GF-D8 (cell line): Measurements from ENCODE around the gene CAMTA2.
"Not testable (repeated sequence)": the region's sequence is repeated elsewhere in the genome, so short reads cannot be mapped to it uniquely, and the experiment has no call there.

Experiments
- DNase-seq: peaks from one replicate; lab custom pipeline; 2025; lab: John Stamatoyannopoulos, UW

The CAMTA2 gene

GRCh38 chr17:4986951-4987766 lies at the start of gene CAMTA2:
Gene CAMTA2, minus strand, starts transcription at chr17:4987675. Its CDS starts 1,453 bp downstream, at chr17:4986222.
- DNase-seq: peak; percentile 30

GRCh38 chr17:5035315-5035714 lies 47.8 kb upstream of the CAMTA2 start, which contains the start of gene SLC52A1:
Gene SLC52A1, minus strand, starts transcription at chr17:5035426. Its CDS starts 820 bp downstream, at chr17:5034606.
- no peak for DNase-seq

- DNase-seq: no peak
Measured at GRCh38 chr17:5034651-5035050, 47.2 kb upstream of the CAMTA2 start.

- DNase-seq: no peak
Measured at GRCh38 chr17:5034063-5034462, 46.6 kb upstream of the CAMTA2 start.

DNA sequence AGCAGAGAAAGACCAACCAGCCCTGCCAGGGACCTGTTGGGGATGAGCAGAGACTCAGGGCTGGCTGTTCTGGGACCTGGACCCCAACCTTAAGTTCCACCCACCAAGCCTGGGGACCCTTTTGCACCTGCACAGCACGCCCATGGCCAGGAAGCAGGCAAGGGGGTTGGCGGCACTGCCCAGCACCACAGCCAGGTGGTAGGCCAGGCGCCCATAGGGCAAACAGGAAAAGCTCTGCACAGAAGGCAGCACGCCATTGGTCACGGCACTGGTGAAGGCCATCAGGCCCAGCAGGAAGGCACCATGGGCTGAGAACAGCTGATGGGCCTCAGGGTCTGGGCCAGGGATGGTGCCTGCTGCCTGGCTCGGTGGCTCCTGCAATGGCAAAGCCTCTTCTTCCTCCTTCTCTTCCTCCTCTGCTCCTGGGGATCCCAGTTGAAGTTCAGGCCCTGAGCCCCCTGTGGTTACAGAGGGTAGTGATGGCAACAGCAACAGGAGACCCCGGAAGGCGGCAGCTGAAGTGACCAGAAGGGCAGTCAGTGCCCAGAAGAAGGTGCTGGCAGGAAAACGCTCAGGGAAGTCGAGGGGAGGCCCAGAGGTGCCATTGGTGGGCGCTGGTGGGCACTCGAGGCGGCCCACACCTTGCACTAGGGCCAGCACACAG lies 46.0 kb upstream of the CAMTA2 start:
- no peak for DNase-seq

- DNase-seq: no peak
Measured at GRCh38 chr17:5032865-5033264, 45.4 kb upstream of the CAMTA2 start.

DNA sequence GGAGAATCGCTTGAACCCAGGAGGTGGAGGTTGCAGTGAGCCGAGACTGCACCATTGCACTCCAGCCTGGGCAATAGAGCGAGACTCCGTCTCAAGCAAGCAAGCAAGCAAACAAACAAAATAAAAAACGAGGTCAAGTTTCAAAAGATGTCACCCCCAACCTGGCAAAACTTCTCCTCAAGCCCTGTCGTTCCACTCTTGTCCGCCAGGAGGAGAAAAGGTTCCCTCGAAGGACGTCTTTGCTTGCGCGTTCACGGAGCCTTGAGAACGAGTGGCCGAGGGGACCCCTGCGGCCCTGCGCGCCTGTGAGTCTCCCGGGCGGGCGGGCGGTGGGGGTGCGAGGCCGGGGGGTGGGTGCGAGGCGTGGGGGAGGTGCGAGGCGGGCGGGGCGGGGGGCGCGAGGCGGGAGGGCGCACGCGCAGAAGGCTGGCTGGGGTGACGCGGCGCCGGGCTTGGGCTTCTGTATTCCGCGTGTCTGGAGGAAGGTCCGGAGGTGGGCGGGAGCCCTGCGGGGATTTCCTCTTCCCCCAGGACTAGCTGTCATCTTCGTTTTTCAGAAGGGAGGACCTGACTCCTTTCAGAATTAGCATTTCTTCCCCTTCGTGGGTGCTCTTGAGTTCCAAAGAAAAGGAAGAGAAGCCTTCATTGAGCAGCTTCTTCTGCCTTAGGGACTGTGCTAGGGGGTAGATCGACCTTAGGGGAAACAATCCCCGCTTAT lies 44.0 kb upstream of the CAMTA2 start:
- peak; percentile 57 for DNase-seq

DNA sequence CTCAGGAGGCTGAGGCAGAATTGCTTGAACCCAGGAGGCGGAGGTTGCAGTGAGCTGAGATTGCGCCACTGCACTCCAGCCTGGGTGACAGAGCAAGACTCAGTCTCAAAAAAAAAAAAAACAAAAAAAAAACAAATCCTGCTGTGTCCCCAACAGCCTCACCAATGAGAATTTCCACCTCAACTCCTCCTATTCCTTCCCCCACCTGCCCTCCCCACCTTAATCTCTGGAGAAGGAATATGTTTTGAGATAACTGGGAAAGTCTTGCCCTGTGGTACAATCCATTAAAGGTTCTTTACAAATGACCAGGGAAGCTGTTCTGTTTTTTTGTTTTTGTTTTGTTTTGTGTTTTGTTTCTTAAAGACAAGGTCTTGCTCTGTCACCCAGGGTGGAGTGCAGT lies 42.7 kb upstream of the CAMTA2 start:
- not testable (repeated sequence) for DNase-seq

DNA sequence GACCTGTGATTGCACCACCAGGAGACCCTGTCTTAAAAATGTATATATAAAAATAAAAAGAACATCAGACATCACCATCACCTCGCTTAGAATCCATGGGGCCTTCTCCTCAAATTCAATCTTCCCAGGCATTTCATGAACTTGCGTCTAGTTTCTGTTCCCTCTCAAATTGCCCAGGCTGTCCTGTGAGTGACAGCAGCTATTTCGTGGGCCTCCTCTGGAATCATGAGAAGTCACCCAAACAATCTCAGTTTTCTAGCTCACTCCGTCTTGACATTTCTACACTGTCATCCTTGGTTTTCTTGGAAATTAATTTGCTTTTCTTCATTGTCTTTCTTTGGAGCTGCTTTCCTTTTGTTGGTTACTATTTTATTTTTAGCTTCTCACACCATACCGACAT lies 40.4 kb upstream of the CAMTA2 start:
- DNase-seq: no peak

DNA sequence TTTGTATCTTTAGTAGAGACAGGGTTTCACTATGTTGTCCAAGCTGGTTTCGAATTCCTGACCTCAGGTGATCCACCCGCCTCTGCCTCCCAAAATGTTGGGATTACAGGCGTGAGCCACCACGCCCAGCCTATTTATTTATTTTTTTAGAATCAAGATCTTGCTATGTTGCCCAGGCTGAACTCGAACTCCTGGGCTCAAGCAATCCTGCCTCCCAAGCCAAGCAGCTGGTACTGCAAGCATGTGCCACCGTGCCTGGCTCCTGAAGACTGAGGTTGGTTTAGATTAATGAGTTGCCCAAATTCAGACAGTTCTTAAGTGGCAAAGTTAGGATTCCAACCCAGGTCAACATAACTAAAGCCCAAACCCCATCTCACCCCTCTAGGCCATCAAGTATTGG lies 39.8 kb upstream of the CAMTA2 start:
- no peak for DNase-seq

GRCh38 chr17:5024604-5025003 lies 37.1 kb upstream of the CAMTA2 start:
- DNase-seq: no peak

DNA sequence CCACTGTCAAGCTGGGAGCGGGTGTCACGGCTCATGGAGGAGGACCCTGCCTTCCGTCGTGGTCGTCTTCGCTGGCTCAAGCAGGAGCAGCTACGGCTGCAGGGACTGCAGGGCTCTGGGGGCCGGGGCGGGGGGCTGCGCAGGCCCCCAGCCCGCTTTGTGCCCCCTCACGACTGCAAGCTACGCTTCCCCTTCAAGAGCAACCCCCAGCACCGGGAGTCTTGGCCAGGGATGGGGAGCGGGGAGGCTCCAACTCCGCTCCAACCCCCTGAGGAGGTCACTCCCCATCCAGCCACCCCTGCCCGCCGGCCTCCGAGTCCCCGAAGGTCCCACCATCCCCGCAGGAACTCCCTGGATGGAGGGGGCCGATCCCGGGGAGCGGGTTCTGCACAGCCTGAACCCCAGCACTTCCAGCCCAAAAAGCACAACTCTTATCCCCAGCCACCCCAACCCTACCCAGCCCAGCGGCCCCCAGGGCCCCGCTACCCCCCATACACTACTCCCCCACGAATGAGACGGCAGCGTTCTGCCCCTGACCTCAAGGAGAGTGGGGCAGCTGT lies 36.2 kb upstream of the CAMTA2 start:
- DNase-seq: no peak

DNA sequence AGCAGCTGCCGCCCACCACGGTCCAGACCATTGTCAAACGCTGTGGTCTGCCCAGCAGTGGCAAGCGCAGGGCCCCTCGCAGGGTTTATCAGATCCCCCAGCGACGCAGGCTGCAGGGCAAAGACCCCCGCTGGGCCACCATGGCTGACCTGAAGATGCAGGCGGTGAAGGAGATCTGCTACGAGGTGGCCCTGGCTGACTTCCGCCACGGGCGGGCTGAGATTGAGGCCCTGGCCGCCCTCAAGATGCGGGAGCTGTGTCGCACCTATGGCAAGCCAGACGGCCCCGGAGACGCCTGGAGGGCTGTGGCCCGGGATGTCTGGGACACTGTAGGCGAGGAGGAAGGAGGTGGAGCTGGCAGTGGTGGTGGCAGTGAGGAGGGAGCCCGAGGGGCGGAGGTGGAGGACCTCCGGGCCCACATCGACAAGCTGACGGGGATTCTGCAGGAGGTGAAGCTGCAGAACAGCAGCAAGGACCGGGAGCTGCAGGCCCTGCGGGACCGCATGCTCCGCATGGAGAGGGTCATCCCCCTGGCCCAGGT lies 34.8 kb upstream of the CAMTA2 start:
- no peak for DNase-seq

- no peak for DNase-seq
Measured at GRCh38 chr17:5020502-5021023, 33.1 kb upstream of the CAMTA2 start.

DNA sequence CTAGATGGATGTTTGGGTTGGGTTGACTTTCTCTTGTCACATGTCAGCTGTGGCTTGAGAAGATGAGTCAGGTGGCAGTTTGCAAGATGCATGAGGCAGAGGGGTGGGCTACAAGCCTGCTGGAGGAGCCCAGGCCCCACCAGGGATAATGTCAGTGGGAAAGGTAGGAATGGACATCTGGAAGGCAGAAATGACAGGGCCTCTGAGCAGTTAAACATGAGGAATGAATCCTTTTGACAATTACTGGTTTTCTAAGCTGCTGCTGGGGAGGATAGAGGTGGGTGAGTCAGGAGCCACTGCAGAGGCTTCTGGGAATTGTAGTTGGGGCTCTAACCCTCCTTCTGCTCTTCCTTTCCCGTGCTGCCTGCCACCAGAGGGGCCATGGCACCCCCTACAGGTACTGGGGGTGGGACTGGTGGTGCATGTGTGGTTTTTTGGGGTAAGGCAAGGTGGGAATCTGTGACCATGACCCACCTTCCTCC lies 32.0 kb upstream of the CAMTA2 start:
- DNase-seq: no peak

DNA sequence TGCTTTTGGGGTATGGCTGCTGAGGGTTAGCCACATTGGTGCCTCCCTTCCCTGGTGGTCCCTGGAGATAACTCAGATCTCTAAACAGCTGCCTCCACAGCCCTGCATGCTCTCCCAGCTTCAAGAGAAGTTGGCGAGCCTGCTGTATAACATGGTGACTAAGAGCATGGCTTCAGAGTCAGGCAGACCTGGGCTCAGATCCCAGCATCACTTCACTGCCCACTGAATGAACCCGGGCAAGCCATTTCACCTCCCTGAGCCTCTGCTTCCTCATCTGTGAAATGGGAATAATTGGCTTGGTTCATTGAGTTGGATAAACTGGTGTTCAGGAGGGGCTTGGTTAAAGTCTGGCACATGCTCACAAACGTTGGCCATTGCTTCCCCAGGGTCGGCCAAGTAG lies 26.9 kb upstream of the CAMTA2 start:
- DNase-seq: no peak

DNA sequence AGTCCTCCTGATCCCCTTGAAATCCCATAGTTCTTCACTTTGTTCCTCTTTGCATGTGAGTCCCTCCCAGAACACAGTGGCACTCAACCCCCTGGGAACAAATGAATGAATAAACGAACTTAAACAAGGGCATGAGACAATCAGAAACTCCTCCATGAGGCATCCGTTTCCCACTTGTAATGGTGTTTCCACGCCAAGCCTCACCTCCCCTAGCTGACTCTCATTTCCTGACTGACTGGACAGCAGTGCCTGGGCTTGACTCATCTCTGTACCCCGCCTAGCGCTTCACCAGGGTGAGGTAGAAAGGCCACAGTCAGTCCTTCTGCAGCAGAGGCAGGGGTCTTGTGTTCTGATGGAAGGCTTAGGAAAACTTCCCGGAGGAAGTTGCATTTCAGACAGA lies 24.5 kb upstream of the CAMTA2 start:
- DNase-seq: no peak

GRCh38 chr17:5003214-5003867 lies 15.9 kb upstream of the CAMTA2 start:
- no peak for DNase-seq

DNA sequence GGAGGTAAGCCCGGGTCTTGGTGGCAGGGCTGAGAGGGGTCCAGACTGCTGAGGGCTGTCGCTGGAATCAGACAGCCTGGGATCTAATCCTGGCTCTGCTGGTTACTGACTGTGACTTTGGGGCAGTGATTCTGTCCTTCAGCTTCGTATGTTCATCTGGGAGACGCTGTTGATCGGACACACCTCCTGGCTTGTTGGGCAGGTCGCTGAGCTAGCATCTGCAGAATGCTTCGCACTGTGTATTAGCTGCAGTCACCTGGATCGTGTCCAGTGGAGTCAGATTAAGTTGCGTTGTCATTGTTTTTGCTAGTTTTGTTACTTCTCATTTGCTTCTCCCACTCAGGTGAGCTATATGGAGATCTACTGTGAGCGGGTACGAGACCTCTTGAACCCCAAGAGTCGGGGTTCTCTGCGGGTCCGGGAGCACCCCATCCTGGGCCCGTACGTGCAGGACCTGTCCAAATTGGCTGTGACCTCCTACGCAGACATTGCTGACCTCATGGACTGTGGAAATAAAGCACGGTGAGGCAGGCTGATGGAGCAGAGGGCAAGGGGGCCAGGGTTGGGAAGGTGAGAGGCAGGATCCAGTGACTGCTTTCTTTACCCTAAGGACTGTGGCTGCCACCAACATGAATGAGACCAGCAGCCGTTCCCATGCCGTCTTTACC lies 14.8 kb upstream of the CAMTA2 start:
- no peak for DNase-seq

DNA sequence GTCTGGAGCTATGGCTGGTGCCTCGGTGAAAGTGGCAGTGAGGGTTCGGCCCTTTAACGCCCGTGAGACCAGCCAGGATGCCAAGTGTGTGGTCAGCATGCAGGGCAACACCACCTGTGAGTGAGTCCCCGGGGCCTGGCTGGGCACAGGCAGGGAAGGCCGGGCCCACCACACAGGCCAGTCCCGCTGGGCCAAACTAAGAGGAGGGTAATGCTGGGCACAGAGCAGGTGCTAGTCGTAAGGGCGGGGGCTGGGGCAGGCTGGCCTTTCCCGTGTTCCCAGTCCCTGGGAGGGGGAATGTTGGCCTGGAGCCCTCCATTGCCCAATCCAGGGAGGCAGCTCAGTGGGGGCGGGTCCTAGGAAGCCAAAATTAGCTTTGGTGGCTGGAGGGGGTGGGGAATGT lies 12.8 kb upstream of the CAMTA2 start:
- DNase-seq: no peak
